H1 (cell line): ENCODE data around the gene AP3B2. TPM values are rescaled to one million over a fixed set of nuclear protein-coding genes. Genes with fewer than 3 reads are reported as not detected.

Source experiments
- CTCF ChIA-PET: fragments of 300-600 bp; sonication (Branson Sonifier 250); formaldehyde crosslinking; loops from one replicate; lab custom pipeline; 2021; ENCODE audit not compliant: partially characterized antibody; lab: Charles Lee
- POLR2A ChIA-PET: fragments of 300-600 bp; sonication (Branson Sonifier 250); formaldehyde crosslinking; loops from one replicate; lab custom pipeline; 2021; ENCODE audit warnings: inconsistent platforms; ENCODE audit not compliant: partially characterized antibody; lab: Charles Lee
- DNase-seq, 2 experiments: peaks; one replicate each; pipeline versions ENCODE4 v3.0.0 to v3.0.0-alpha.2; 2010 to 2022; ENCODE audit warnings: low spot score in 2 of 2, low read depth in 1 of 2, mixed read lengths in 1 of 2
- FAIRE-seq: peaks from 2 replicates; lab custom pipeline; 2011; peaks lifted over from hg19 to GRCh38; lab: Jason Lieb, UNC
- H2AFZ ChIP-seq: 2 replicates; pipeline ENCODE4 v1.8.1; 2012; ENCODE audit warnings: low read length, inconsistent platforms
- H2AK5ac ChIP-seq: 2 replicates; pipeline ENCODE4 v1.6.1; 2013; ENCODE audit warnings: low read depth, low read length
- H2BK120ac ChIP-seq: replicated peaks from 2 replicates; pipeline ENCODE3; 2013; ENCODE audit warnings: low read depth, low read length, inconsistent platforms
- H2BK12ac ChIP-seq: 2 replicates; pipeline ENCODE4 v1.6.1; 2013; ENCODE audit warnings: low read depth, low read length
- H2BK15ac ChIP-seq: 2 replicates; pipeline ENCODE4 v1.6.1; 2013; ENCODE audit warnings: low read length
- H2BK20ac ChIP-seq: 2 replicates; pipeline ENCODE4 v1.6.1; 2013; ENCODE audit warnings: low read length
- H2BK5ac ChIP-seq: 2 replicates; pipeline ENCODE4 v1.6.1; 2013; ENCODE audit warnings: low read depth, low read length
- H3K14ac ChIP-seq: 2 replicates; pipeline ENCODE4 v1.6.1; 2013; ENCODE audit warnings: inconsistent platforms; ENCODE audit not compliant: insufficient read length
- H3K18ac ChIP-seq: 2 replicates; pipeline ENCODE4 v1.6.1; 2013; ENCODE audit warnings: low read length; ENCODE audit errors: extremely low read depth
- H3K23ac ChIP-seq: 2 replicates; pipeline ENCODE4 v1.6.1; 2013; ENCODE audit warnings: inconsistent platforms; ENCODE audit not compliant: insufficient read length
- H3K23me2 ChIP-seq: 2 replicates; pipeline ENCODE4 v1.6.1; 2013; ENCODE audit warnings: low read depth, low read length
- H3K27ac ChIP-seq: 2 replicates; pipeline ENCODE4 v1.6.1; 2011; ENCODE audit warnings: low read depth, low read length, inconsistent platforms
- H3K27me3 ChIP-seq, 4 experiments: replicated peaks in 1 of 4; 1 replicate in 1 of 4; 2 replicates in 3 of 4; pipeline versions ENCODE4 v1.6.1 to v1.8.1; 2011 to 2013; ENCODE audit warnings: low read length in 3 of 4, mild to moderate bottlenecking in 3 of 4, inconsistent platforms in 2 of 4, mixed read lengths in 2 of 4, moderate library complexity in 1 of 4; ENCODE audit not compliant: control insufficient read depth in 3 of 4, insufficient read depth in 3 of 4; ENCODE audit errors: extremely low read depth in 1 of 4
- H3K36me3 ChIP-seq, 4 experiments: 2 replicates each; pipeline versions ENCODE4 v1.6.1 to v1.8.1; 2011 to 2013; ENCODE audit warnings: mild to moderate bottlenecking in 4 of 4, low read length in 3 of 4, moderate library complexity in 2 of 4, control low read depth in 1 of 4, inconsistent platforms in 1 of 4; ENCODE audit not compliant: insufficient read depth in 4 of 4, control insufficient read depth in 2 of 4
- H3K4ac ChIP-seq: replicated peaks from 2 replicates; pipeline ENCODE3; 2013; ENCODE audit warnings: low read length, low read depth, mixed read lengths, inconsistent platforms; ENCODE audit not compliant: insufficient read length
- H3K4me1 ChIP-seq, 4 experiments: replicated peaks in 1 of 4; 1 replicate in 1 of 4; 2 replicates in 3 of 4; pipeline versions ENCODE4 v1.6.1 to v1.8.1; 2011 to 2013; ENCODE audit warnings: low read length in 3 of 4, inconsistent platforms in 2 of 4, mixed read lengths in 1 of 4; ENCODE audit not compliant: insufficient read depth in 4 of 4, control insufficient read depth in 3 of 4
- H3K4me2 ChIP-seq, 2 experiments: 2 replicates each; pipeline versions ENCODE4 v1.6.1 to v1.8.1; 2011 to 2013; ENCODE audit warnings: low read depth in 2 of 2, low read length in 2 of 2, control low read depth in 1 of 2, inconsistent platforms in 1 of 2, mild to moderate bottlenecking in 1 of 2; ENCODE audit not compliant: insufficient read depth in 1 of 2
- H3K4me3 ChIP-seq, 4 experiments: fragments of 200-600, 300-600 bp in 1 of 4; sonication (generic), shearing (Covaris generic), sonication (Bioruptor Twin) in 1 of 4; 2 replicates each; pipeline versions ENCODE4 v1.5.1 to v1.8.1; 2011 to 2016; ENCODE audit warnings: low read length in 4 of 4, low read depth in 3 of 4, control low read depth in 2 of 4, inconsistent platforms in 2 of 4, mild to moderate bottlenecking in 2 of 4, mixed read lengths in 1 of 4, moderate library complexity in 1 of 4; ENCODE audit not compliant: insufficient read depth in 2 of 4; ENCODE audit errors: extremely low read depth in 1 of 4
- H3K56ac ChIP-seq: replicated peaks from 2 replicates; pipeline ENCODE3; 2013; ENCODE audit warnings: low read depth, mild to moderate bottlenecking, mixed read lengths, low read length, inconsistent platforms; ENCODE audit not compliant: insufficient read length
- H3K79me1 ChIP-seq: 2 replicates; pipeline ENCODE4 v1.6.1; 2013; ENCODE audit warnings: low read depth, low read length, control low read depth
- H3K79me2 ChIP-seq, 2 experiments: 2 replicates each; pipeline versions ENCODE4 v1.6.1 to v1.8.1; 2012 to 2013; ENCODE audit warnings: low read length in 2 of 2, mild to moderate bottlenecking in 2 of 2, inconsistent platforms in 1 of 2; ENCODE audit not compliant: insufficient read depth in 2 of 2, control insufficient read depth in 1 of 2
- H3K9ac ChIP-seq, 4 experiments: replicated peaks in 1 of 4; 1 replicate in 1 of 4; 2 replicates in 3 of 4; pipeline versions ENCODE4 v1.6.1 to v1.8.1; 2011 to 2013; ENCODE audit warnings: low read depth in 3 of 4, low read length in 3 of 4, control low read depth in 2 of 4, mild to moderate bottlenecking in 2 of 4, moderate library complexity in 2 of 4, inconsistent platforms in 1 of 4; ENCODE audit errors: extremely low read depth in 1 of 4
- H3K9me3 ChIP-seq, 2 experiments: 2 replicates each; pipeline versions ENCODE4 v1.6.1 to v1.8.1; 2012 to 2013; ENCODE audit warnings: mild to moderate bottlenecking in 2 of 2, moderate library complexity in 2 of 2, control low read depth in 1 of 2, inconsistent platforms in 1 of 2, low read depth in 1 of 2, low read length in 1 of 2, mixed read lengths in 1 of 2; ENCODE audit not compliant: insufficient read depth in 2 of 2
- H4K20me1 ChIP-seq, 2 experiments: replicated peaks in 1 of 2; 2 replicates each; pipeline versions ENCODE3 to v1.8.1; 2011 to 2013; ENCODE audit warnings: inconsistent platforms in 2 of 2, low read length in 2 of 2, mild to moderate bottlenecking in 1 of 2; ENCODE audit not compliant: insufficient read depth in 2 of 2, control insufficient read depth in 1 of 2
- H4K5ac ChIP-seq: 2 replicates; pipeline ENCODE4 v1.6.1; 2013; ENCODE audit warnings: low read length, low read depth, mixed read lengths, inconsistent platforms; ENCODE audit not compliant: insufficient read length
- H4K8ac ChIP-seq: 2 replicates; pipeline ENCODE4 v1.8.0; 2013; ENCODE audit warnings: mild to moderate bottlenecking, moderate library complexity, low read length, inconsistent platforms; ENCODE audit not compliant: insufficient read depth; ENCODE audit errors: extremely low read depth
- H4K91ac ChIP-seq: replicated peaks from 2 replicates; pipeline ENCODE3; 2013; ENCODE audit warnings: low read length, mixed read lengths, inconsistent platforms; ENCODE audit not compliant: insufficient read length
- ASH2L ChIP-seq: fragments of 200-600, 300-600 bp; sonication (generic); IDR thresholded peaks from one replicate; pipeline ENCODE4 v1.7.1; 2017; ENCODE audit warnings: low read length
- WGBS, 2 experiments: shearing (Covaris generic) in 1 of 2; methylation state at CpG; one replicate each; pipeline versions ENCODE4 v1.1.6 to v1.1.7; 2013 to 2015; ENCODE audit warnings: low lambda C conversion rate in 2 of 2, mixed read lengths in 2 of 2, inconsistent platforms in 1 of 2, low coverage in 1 of 2, missing lambda C conversion rate in 1 of 2; ENCODE audit not compliant: insufficient replicate concordance in 2 of 2, insufficient coverage in 1 of 2, insufficient read length in 1 of 2; ENCODE audit errors: extremely low coverage in 1 of 2, missing lambda C conversion rate in 1 of 2; 5-methylcytosine and 5-hydroxymethylcytosine counted together
- polyA plus RNA-seq, 7 experiments: library from polyadenylated mRNA; depleted of rRNA in 3 of 7; stranded (reverse) in 5 of 7; unstranded in 2 of 7; fragments of >200 nt in 5 of 7; fragments of 200-250 nt in 2 of 7; gene quantifications; 1 replicate in 5 of 7; 2 replicates in 1 of 7; 4 replicates in 1 of 7; pipeline versions ENCODE4 v1.2.1 to v1.2.3, GENCODE V29; 2011 to 2013; ENCODE audit warnings: missing spikeins in 2 of 7, mixed read lengths in 2 of 7
- total RNA-seq: library from RNA; stranded (reverse); fragmentation: NEBNext Ultra II Directional; extraction: Animal tissue kit (Norgen Biotek cat#: 25700); gene quantifications from 2 replicates; pipeline ENCODE4 v1.2.1, GENCODE V29; 2021
- TF ChIP-seq, protein P1 (sequence below), 3 experiments: IDR thresholded peaks; 1 replicate in 2 of 3; 2 replicates in 1 of 3; pipeline versions ENCODE4 v1.5.1 to v1.6.1; 2011; ENCODE audit warnings: low read length in 3 of 3, mild to moderate bottlenecking in 3 of 3, inconsistent platforms in 2 of 3, low read depth in 1 of 3, moderate library complexity in 1 of 3; ENCODE audit not compliant: insufficient read depth in 1 of 3; ENCODE audit errors: control extremely low read depth in 1 of 3

The AP3B2 gene
- total and polyA plus RNA-seq, 2 of the 8 experiments (the other 6 are each of a cell fraction or from before 2014, with no cell fraction given): 21.8 to 25.7 TPM

DNA sequence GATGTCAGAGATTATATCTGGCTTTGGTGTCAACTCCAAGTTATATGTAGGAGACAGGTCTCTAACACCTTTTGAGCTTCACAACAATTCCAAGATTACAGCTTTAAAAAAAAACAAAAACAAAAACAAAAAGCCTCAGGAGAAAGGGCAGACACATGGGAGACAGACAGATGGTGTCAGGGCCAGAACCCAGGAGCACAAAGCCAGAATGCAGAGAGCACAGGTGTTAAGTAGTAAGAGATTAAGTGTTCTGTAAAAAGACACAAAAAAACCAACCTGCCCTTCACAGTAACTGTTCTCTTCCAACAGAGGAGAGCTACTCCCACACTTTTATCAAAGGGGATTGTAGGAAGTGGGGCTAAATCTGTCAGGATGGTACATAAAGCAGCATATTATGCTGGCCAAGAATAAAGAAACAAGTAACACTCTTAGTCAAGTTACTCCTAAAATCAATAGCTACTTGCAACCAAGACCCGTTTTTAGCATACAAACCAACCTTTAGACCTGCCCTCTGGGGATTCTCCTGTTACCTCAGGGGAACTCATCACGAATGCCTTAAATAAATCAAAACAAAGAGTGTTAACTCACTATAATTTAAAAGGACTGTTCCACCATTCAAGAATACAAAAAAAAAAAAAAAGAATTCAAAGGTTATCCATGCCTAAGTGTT, 68.4 kb downstream of the AP3B2 start:
- CTCF ChIA-PET: interaction anchor here (0.6 to 1.4 kb wide), 6 partner anchors 11 to 187 kb away, joined by 3 to 4 read pairs (median 3); no protein-coding TSS in a partner anchor
- H3K4ac ChIP-seq: no peak overlapping the region
- TF ChIP-seq ASH2L: no peak
- TF ChIP-seq, protein P1, sequence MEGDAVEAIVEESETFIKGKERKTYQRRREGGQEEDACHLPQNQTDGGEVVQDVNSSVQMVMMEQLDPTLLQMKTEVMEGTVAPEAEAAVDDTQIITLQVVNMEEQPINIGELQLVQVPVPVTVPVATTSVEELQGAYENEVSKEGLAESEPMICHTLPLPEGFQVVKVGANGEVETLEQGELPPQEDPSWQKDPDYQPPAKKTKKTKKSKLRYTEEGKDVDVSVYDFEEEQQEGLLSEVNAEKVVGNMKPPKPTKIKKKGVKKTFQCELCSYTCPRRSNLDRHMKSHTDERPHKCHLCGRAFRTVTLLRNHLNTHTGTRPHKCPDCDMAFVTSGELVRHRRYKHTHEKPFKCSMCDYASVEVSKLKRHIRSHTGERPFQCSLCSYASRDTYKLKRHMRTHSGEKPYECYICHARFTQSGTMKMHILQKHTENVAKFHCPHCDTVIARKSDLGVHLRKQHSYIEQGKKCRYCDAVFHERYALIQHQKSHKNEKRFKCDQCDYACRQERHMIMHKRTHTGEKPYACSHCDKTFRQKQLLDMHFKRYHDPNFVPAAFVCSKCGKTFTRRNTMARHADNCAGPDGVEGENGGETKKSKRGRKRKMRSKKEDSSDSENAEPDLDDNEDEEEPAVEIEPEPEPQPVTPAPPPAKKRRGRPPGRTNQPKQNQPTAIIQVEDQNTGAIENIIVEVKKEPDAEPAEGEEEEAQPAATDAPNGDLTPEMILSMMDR (IDR thresholded peaks at IDR 0.05; ENCODE audit: control extremely low read depth in 1 of 3, insufficient read depth in 1 of 3, low read depth in 1 of 3, low read length in 3 of 3): no peak

More for the DNA sequence above, 68.4 kb downstream of the AP3B2 start:
- no peak overlapping the region for H2BK15ac ChIP-seq
- H2BK12ac ChIP-seq: no peak overlapping the region
- H3K79me1 ChIP-seq: no peaks in the 10 kb centered on the region
- FAIRE-seq (no peak), DNase-seq (no peak)
- no peak overlapping the region for H4K5ac ChIP-seq
- no peak overlapping the region for H2AFZ ChIP-seq
- H3K23ac ChIP-seq: no peak overlapping the region
- H3K36me3 ChIP-seq: no peaks in the 10 kb centered on the region
- H2AK5ac ChIP-seq: no peak overlapping the region
- H3K27ac ChIP-seq: no peak overlapping the region
- H4K91ac ChIP-seq: no peak overlapping the region
- H3K4me1 ChIP-seq: peaks cover 0 to 5% (median 0%) of the 10 kb centered on the region in 4 experiments; a peak in 2 of 7 replicates
- 52% methylated on average over 2 of the region's 2 CpGs; no CpG with 5 or more reads in 1 of the 2 experiments for WGBS, 2 experiments
- H3K27me3 ChIP-seq: peaks cover 6 to 12% (median 10%) of the 10 kb centered on the region in 4 experiments
- H3K56ac ChIP-seq: no peak overlapping the region
- H2BK120ac ChIP-seq: no peak overlapping the region
- no peak overlapping the region for H3K9ac ChIP-seq
- H4K20me1 ChIP-seq: peaks cover 0 to 1% of the 10 kb centered on the region in 2 experiments
- H2BK20ac ChIP-seq: no peak overlapping the region
- no peak overlapping the region for H4K8ac ChIP-seq
- no peak overlapping the region for H2BK5ac ChIP-seq
- no peak overlapping the region for H3K4me3 ChIP-seq
- no peak overlapping the region for H3K4me2 ChIP-seq
- H3K18ac ChIP-seq: no peak overlapping the region
- H3K14ac ChIP-seq: no peak overlapping the region
- peaks cover 3% of the 10 kb centered on the region; the same call in 1 of the 2 replicates for H3K23me2 ChIP-seq
- no peaks in the 10 kb centered on the region for H3K9me3 ChIP-seq
- POLR2A ChIA-PET: no interaction called here
- H3K79me2 ChIP-seq: no peaks in the 10 kb centered on the region
